Erythroblast (primary cell): ENCODE data around the gene VEGFD.

Experiments used
- GATA1 ChIP-seq: IDR thresholded peaks from 2 replicates; pipeline ENCODE4 v1.6.1; 2011; ENCODE audit warnings: low read depth, mild to moderate bottlenecking, control low read depth, low read length, moderate library complexity
- POLR2A ChIP-seq: IDR thresholded peaks from 2 replicates; pipeline ENCODE4 v1.6.1; 2011; ENCODE audit warnings: mild to moderate bottlenecking, low read length

- TF ChIP-seq POLR2A (no peak), GATA1 (no peak)
Measured at GRCh38 chrX:15310117-15310516, 74.1 kb downstream of the VEGFD start.
